KOPT-K1 (cell line): ENCODE measurements around the gene MEG3.

ENCODE experiments used
- H3K27ac ChIP-seq: fragments of 200-600 bp; sonication (generic); 2 replicates; pipeline ENCODE4 v1.5.1; 2016; ENCODE audit warnings: antibody characterized with exemption, mild to moderate bottlenecking, low read depth, low read length; ENCODE audit not compliant: poor library complexity, severe bottlenecking
- H3K36me3 ChIP-seq: fragments of 200-600 bp; sonication (generic); 2 replicates; pipeline ENCODE4 v1.5.1; 2017; ENCODE audit warnings: antibody characterized with exemption, mild to moderate bottlenecking, low read length, moderate library complexity; ENCODE audit not compliant: insufficient read depth
- H3K9me3 ChIP-seq: fragments of 200-600 bp; sonication (generic); 2 replicates; pipeline ENCODE4 v1.5.1; 2017; ENCODE audit warnings: antibody characterized with exemption, low read length, mild to moderate bottlenecking; ENCODE audit not compliant: insufficient read depth, poor library complexity, severe bottlenecking

MEG3 gene

DNA sequence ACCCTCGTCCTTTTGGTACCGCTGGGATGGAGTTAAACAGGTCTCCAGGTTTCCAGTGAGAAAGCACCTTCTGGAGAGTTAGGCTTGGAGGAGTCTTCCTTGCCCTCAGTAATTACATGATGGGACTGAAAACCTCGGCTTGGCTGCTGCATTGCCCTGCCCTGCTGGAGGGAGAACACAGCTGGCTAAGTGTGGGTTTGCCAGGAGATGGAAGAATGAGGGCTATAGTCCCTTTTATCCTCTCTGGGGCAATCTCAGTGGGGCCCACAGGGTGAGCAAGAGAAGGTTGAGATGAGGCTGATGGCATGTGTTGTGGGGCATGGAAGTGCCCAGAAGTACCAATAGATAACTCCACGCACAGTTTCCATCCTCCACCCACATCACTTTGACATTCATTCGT lies 23.2 kb upstream of the MEG3 start:
- no peak overlapping the region for H3K27ac ChIP-seq
- peaks cover 13% of the 10 kb centered on the region for H3K9me3 ChIP-seq
- H3K36me3 ChIP-seq = no peaks in the 10 kb centered on the region

DNA sequence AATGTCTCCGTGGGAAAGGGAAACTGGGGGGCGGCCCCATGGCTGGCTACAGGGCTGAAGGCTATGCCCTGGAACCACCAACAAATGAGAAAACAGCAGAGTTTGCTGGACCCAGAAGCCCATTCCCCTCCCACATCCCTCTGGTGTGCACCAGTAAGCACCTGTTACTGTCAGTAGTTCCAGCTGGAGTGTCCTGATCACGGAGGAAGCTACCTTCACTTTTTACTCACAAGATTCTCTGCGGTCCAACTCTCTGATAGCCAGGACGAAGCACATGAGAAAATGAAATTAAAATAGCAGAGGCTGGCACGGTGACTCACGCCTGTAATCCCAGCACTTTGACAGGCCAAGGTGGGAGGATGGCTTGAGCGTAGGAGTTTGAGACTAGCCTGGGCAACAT lies 22.7 kb upstream of the MEG3 start:
- Histone ChIP-seq H3K9me3 (peaks cover 17% of the 10 kb centered on the region), H3K27ac (no peak overlapping the region), H3K36me3 (no peaks in the 10 kb centered on the region)

DNA sequence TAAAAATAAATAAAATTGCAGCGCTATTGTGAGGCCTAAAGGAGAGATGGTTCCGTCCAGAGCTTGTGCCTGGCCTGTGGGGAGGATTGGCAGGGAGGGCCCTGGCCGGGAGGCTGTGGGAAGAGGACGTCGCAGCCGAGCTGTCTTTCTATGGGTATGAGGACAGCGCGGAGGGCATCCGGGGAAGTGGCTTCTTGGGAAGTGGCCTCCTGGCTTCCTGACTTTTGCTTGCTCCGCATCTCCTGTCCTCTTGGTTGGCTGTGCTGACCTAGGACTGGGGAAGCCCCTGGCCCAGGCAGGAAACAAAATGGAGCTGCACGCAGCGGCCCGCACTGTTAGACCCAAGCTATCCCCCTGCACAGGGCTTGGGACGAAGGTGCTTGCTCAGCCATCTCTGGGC lies 22.2 kb upstream of the MEG3 start:
- Histone ChIP-seq H3K36me3 (no peaks in the 10 kb centered on the region), H3K27ac (no peak overlapping the region), H3K9me3 (peaks cover 22% of the 10 kb centered on the region)

DNA sequence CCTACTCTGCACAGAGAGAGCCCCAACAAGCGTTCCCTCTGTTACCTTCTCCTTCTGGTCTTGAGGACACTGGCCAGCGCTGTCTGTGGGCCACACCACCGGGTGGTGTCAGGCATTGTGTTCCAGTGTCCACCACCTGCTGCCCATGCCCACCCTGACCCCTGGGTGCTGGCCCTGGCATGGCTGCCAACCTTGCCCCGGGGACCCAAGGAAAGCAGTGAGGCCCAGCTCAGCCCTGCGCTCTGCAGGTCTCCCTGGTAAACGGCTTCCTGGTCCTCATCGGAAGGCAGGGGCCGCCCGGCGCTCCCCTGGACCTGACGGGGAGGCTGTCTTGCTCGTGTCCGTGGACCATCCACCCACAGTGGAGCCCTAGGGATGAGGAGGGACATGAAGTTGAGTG lies 21.8 kb upstream of the MEG3 start:
- no peak overlapping the region for H3K27ac ChIP-seq
- H3K36me3 ChIP-seq = no peaks in the 10 kb centered on the region
- H3K9me3 ChIP-seq = peaks cover 26% of the 10 kb centered on the region

GRCh38 chr14:100804558-100805309 lies 21.2 kb upstream of the MEG3 start:
- Histone ChIP-seq H3K36me3 (no peaks in the 10 kb centered on the region), H3K9me3 (peaks cover 32% of the 10 kb centered on the region), H3K27ac (no peak overlapping the region)

DNA sequence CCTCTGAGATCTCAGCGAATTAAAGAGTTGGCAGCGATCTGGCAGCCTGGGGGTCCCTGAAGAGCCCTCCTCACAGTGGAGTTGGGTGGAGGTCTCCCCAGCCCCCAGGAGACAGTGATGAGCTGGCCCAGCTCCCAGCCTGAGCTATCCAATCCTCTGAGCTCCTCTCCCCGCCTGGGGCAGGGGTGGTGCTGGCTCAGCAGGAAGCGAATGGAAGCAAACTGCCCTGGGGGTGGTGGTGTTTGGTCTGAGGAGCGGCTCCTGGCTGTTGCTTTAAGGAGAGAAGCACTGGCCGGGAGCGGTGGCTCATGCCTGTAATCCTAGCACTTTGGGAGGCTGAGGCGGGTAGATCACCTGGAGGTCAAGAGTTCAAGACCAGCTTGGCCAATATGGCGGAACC lies 19.5 kb upstream of the MEG3 start:
- H3K9me3 ChIP-seq = peaks cover 49% of the 10 kb centered on the region
- H3K27ac ChIP-seq = no peak overlapping the region
- no peaks in the 10 kb centered on the region for H3K36me3 ChIP-seq

- H3K9me3 ChIP-seq = peaks cover 59% of the 10 kb centered on the region
- no peaks in the 10 kb centered on the region for H3K36me3 ChIP-seq
- no peak overlapping the region for H3K27ac ChIP-seq
These were observed 18.4 kb upstream of the MEG3 start for GRCh38 chr14:100807496-100807895.

- Histone ChIP-seq H3K27ac (no peak overlapping the region), H3K9me3 (peaks cover 59% of the 10 kb centered on the region), H3K36me3 (no peaks in the 10 kb centered on the region)
These were observed 17.8 kb upstream of the MEG3 start for GRCh38 chr14:100807979-100808734.

- Histone ChIP-seq H3K27ac (no peak overlapping the region), H3K9me3 (peaks cover 54% of the 10 kb centered on the region), H3K36me3 (no peaks in the 10 kb centered on the region)
These were observed 15.5 kb upstream of the MEG3 start for GRCh38 chr14:100810435-100810834.

GRCh38 chr14:100810861-100811461 lies 15.0 kb upstream of the MEG3 start:
- Histone ChIP-seq H3K36me3 (no peaks in the 10 kb centered on the region), H3K9me3 (peaks cover 54% of the 10 kb centered on the region)

DNA sequence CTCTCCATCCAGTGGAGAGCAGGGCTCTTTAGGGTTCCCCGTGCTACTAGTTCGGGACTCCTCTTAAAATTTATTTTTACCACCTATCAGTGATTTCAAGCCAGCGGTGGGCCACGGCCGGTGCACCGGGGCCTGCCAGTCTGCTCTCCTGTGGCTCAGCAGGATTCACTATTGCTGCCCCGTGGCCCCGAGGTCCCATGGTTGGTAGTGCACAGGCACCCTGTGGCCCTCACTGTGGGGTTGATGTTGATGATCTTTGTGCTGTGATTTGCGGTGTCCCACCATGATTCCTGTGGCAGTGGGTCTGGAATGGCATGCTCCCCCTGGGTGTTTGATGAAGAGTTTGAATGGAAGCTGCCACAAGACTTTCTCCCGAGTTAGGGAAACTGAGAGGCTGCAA lies 12.6 kb upstream of the MEG3 start:
- Histone ChIP-seq H3K9me3 (peaks cover 41% of the 10 kb centered on the region), H3K27ac (no peak overlapping the region), H3K36me3 (no peaks in the 10 kb centered on the region)

More at GRCh38 chr14:100810861-100811461, 15.0 kb upstream of the MEG3 start:
- H3K27ac ChIP-seq = no peak overlapping the region

- Histone ChIP-seq H3K27ac (no peak overlapping the region), H3K9me3 (peaks cover 17% of the 10 kb centered on the region), H3K36me3 (no peaks in the 10 kb centered on the region)
These were observed 10.2 kb upstream of the MEG3 start for GRCh38 chr14:100815478-100816285.

GRCh38 chr14:100816286-100816949 lies 9.5 kb upstream of the MEG3 start:
- H3K9me3 ChIP-seq = peaks cover 10% of the 10 kb centered on the region
- no peak overlapping the region for H3K27ac ChIP-seq
- no peaks in the 10 kb centered on the region for H3K36me3 ChIP-seq
